Progenitor cell of endocrine pancreas (in vitro differentiated cells): Measurements from ENCODE around the gene TSPAN4. TPM values are rescaled to one million over a fixed set of nuclear protein-coding genes. Genes with fewer than 3 reads are reported as not detected.

Experiments used
- DNase-seq: peaks from one replicate; pipeline ENCODE4 v3.0.0; 2021; ENCODE audit warnings: low spot score; ENCODE audit not compliant: unreplicated experiment
- H3K27ac Mint-ChIP-seq: 2 replicates; pipeline ENCODE4 v1.8.0; 2021; ENCODE audit warnings: mild to moderate bottlenecking, moderate library complexity, mixed read lengths
- H3K27me3 Mint-ChIP-seq: 2 replicates; pipeline ENCODE4 v1.8.0; 2021; ENCODE audit warnings: mixed read lengths
- H3K36me3 Mint-ChIP-seq: 2 replicates; pipeline ENCODE4 v1.8.0; 2022; ENCODE audit warnings: mixed read lengths; ENCODE audit not compliant: insufficient read depth
- H3K4me1 Mint-ChIP-seq: 2 replicates; pipeline ENCODE4 v1.8.0; 2021; ENCODE audit warnings: low read depth, mixed read lengths
- H3K4me3 Mint-ChIP-seq: 2 replicates; pipeline ENCODE4 v1.8.0; 2021; ENCODE audit warnings: low read depth, mild to moderate bottlenecking, moderate library complexity, mixed read lengths
- H3K9me3 Mint-ChIP-seq: 2 replicates; pipeline ENCODE4 v1.8.0; 2021; ENCODE audit warnings: low read depth, mixed read lengths
- total RNA-seq: library from RNA; stranded (reverse); gene quantifications from 2 replicates; pipeline ENCODE4 v1.2.1, GENCODE V29; 2021
- TF ChIP-seq, protein P1 (sequence below): fragments of 200-600 bp; sonication (generic); IDR thresholded peaks from one replicate; pipeline ENCODE4 v1.5.0; 2021; ENCODE audit warnings: antibody characterized with exemption, mild to moderate bottlenecking; ENCODE audit not compliant: unreplicated experiment

TSPAN4 gene
- total RNA-seq, 1 donor from 2014 or later, result 24.9 TPM

DNA sequence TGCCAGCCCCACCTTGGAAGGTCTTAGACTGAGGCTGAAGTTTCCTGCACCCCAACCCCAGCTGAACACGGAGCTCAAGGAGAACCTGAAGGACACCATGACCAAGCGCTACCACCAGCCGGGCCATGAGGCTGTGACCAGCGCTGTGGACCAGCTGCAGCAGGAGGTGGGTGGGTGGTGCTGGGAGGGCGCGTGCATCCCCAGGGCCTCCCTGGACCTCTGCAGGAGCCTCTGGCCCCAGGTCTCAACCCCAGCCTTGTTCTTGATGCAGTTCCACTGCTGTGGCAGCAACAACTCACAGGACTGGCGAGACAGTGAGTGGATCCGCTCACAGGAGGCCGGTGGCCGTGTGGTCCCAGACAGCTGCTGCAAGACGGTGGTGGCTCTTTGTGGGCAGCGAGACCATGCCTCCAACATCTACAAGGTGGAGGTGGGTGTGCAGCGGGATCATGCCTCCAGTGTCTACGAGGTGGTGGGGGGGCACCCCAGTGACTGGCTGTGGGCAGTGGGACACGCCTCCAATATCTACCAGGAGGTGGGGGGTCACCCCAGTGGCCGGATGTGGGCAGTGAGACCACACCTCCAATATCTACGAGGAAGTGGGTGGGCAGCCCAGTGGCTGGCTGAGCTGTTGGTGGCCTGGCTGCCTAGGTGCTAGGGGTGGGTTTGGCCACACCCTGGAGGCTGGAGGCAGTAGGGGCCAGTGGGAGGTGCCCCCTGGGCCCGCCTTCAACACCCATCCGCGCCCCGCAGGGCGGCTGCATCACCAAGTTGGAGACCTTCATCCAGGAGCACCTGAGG, 5.3 kb upstream of the TSPAN4 start:
- DNase-seq, result no peak
- Mint-ChIP-seq H3K4me1 (peaks cover 9% of the 10 kb centered on the region), H3K36me3 (no peaks in the 10 kb centered on the region), H3K4me3 (no peak overlapping the region), H3K9me3 (no peaks in the 10 kb centered on the region), H3K27ac (no peak overlapping the region), H3K27me3 (peaks cover under 1% of the 10 kb centered on the region)
- TF ChIP-seq, protein P1, sequence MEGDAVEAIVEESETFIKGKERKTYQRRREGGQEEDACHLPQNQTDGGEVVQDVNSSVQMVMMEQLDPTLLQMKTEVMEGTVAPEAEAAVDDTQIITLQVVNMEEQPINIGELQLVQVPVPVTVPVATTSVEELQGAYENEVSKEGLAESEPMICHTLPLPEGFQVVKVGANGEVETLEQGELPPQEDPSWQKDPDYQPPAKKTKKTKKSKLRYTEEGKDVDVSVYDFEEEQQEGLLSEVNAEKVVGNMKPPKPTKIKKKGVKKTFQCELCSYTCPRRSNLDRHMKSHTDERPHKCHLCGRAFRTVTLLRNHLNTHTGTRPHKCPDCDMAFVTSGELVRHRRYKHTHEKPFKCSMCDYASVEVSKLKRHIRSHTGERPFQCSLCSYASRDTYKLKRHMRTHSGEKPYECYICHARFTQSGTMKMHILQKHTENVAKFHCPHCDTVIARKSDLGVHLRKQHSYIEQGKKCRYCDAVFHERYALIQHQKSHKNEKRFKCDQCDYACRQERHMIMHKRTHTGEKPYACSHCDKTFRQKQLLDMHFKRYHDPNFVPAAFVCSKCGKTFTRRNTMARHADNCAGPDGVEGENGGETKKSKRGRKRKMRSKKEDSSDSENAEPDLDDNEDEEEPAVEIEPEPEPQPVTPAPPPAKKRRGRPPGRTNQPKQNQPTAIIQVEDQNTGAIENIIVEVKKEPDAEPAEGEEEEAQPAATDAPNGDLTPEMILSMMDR, result no peak

- H3K9me3 Mint-ChIP-seq, result no peaks in the 10 kb centered on the region
- no peaks in the 10 kb centered on the region for H3K36me3 Mint-ChIP-seq
- DNase-seq, result no peak
- H3K27ac Mint-ChIP-seq, result no peak overlapping the region
- no peak overlapping the region for H3K4me3 Mint-ChIP-seq
- peaks cover 9% of the 10 kb centered on the region for H3K4me1 Mint-ChIP-seq
- TF ChIP-seq, protein P1, result no peak
- H3K27me3 Mint-ChIP-seq, result no peaks in the 10 kb centered on the region
Observed at GRCh38 chr11:837990-838307, 4.7 kb upstream of the TSPAN4 start.

- Mint-ChIP-seq H3K36me3 (no peaks in the 10 kb centered on the region), H3K4me3 (no peak overlapping the region), H3K27me3 (no peaks in the 10 kb centered on the region), H3K27ac (no peak overlapping the region), H3K9me3 (no peaks in the 10 kb centered on the region), H3K4me1 (peaks cover 12% of the 10 kb centered on the region)
- TF ChIP-seq, protein P1, result peak; percentile 40
- no peak for DNase-seq
Observed at GRCh38 chr11:838441-839279, 4.0 kb upstream of the TSPAN4 start.

DNA sequence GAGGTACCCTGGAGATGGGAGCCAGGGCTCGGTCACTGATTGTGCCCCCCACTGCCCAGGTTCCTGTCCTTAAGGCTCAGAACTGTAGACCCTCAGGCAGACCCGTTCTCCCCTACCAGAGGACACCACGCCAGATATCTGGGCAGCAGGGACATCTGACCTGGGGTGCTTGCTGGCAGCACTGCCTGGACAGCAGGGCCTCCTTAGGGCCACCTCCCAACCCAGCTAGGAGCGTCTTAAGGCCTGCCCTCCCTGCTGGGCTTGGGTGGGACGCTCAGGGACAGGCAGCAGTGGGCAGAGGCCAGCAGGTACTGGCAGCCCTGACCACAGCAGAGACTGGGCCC, 3.4 kb upstream of the TSPAN4 start:
- H3K36me3 Mint-ChIP-seq, result no peaks in the 10 kb centered on the region
- TF ChIP-seq, protein P1, result no peak
- H3K9me3 Mint-ChIP-seq, result no peaks in the 10 kb centered on the region
- DNase-seq, result no peak
- H3K4me1 Mint-ChIP-seq, result peaks cover 10% of the 10 kb centered on the region
- H3K4me3 Mint-ChIP-seq, result no peak overlapping the region
- H3K27me3 Mint-ChIP-seq, result no peaks in the 10 kb centered on the region
- H3K27ac Mint-ChIP-seq, result no peak overlapping the region

DNA sequence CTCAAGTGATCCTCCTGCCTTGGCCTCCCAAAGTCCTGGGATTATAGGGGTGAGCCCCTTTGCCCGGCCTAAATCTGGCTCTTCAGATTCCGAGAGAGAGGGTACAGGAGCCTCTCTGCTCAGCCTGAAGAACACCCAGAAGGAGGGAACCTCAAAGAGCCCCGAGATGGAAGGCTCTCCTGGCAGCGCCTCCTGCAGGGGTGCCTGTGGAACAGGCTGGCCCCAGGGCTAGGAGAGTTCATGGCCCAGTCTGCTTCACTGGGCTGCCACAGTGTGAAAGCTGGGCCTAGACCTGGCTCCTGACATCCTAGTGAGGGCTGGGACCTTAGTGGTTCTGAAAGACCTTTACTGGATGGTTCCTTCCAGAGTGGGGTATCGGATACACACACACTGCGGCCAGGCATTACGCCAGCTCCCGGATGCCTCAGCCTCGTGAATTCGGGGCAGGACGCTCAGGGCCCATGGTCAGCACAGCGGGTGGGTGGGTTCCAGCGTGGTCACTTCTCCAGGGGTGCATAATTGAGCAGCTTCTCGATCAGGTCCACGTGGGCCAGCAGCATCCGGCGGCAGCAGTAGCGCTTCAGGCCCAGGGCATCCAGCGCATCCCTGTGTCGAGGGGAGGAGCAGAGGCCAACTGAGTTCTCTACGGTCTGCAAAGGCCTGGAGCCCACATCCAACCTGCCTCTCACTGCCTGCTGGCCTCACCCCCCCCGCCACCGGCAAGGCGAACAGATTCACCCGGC, 2.6 kb upstream of the TSPAN4 start:
- Mint-ChIP-seq H3K27ac (no peak overlapping the region), H3K4me1 (peaks cover 14% of the 10 kb centered on the region), H3K36me3 (no peaks in the 10 kb centered on the region), H3K9me3 (no peaks in the 10 kb centered on the region), H3K27me3 (no peaks in the 10 kb centered on the region), H3K4me3 (peak overlapping the region; percentile 84)
- no peak for DNase-seq
- TF ChIP-seq, protein P1, result peak; percentile 24
